M059J (cell line): ENCODE measurements around the gene COL4A3. TPM values are rescaled to one million over a fixed set of nuclear protein-coding genes. Genes with fewer than 3 reads are reported as not detected.
A peak's percentile ranks its signal among the peaks of the same experiment; 100 is the strongest.

Experiments used
- DNase-seq: peaks from one replicate; pipeline ENCODE4 v3.0.0-alpha.2; 2012; ENCODE audit warnings: low read depth
- total RNA-seq: library from RNA; depleted of rRNA; stranded (reverse); fragments of >200 nt; shearing (Covaris generic); gene quantifications from 2 replicates; pipeline ENCODE4 v1.2.3, GENCODE V29; 2014; rRNA removed

COL4A3 gene
- 0.02 and 0.47 TPM in 2 replicates for total RNA-seq

GRCh38 chr2:227163998-227164762 lies at the start of gene COL4A3, which contains the start of gene COL4A4:
TSS of gene COL4A3 (plus strand) at chr2:227164624. CDS start at chr2:227164727, 103 bp downstream.
TSS of gene COL4A4 (minus strand) at chr2:227164205. CDS start at chr2:227147483, 16,722 bp downstream.
- peak; percentile 35 for DNase-seq

GRCh38 chr2:227115761-227116160 lies 48.7 kb upstream of the COL4A3 start:
- no peak for DNase-seq

GRCh38 chr2:227117027-227117426 lies 47.4 kb upstream of the COL4A3 start:
- DNase-seq, result no peak

GRCh38 chr2:227117852-227118251 lies 46.6 kb upstream of the COL4A3 start:
- no peak for DNase-seq

- DNase-seq, result no peak
Observed at GRCh38 chr2:227118353-227118752, 46.1 kb upstream of the COL4A3 start.

DNA sequence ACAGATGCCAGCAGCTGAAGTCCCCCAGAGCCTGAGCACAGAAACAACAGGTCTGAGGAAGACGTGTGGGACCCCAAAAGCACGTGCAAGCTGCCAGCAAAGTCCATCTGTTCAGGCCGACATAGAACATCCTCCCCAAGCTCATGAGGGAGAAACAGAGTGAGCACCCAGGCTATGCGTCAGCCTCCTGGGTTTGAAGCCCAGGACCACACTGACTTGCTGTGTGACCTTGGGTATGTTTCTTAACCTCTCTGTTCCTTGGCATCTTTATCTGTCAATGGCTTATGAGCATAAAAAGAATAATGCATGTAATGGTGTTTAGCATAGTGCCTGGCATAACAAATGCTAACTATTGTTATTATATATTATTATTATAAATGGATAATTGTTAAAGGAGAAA lies 40.7 kb upstream of the COL4A3 start:
- no peak for DNase-seq

DNA sequence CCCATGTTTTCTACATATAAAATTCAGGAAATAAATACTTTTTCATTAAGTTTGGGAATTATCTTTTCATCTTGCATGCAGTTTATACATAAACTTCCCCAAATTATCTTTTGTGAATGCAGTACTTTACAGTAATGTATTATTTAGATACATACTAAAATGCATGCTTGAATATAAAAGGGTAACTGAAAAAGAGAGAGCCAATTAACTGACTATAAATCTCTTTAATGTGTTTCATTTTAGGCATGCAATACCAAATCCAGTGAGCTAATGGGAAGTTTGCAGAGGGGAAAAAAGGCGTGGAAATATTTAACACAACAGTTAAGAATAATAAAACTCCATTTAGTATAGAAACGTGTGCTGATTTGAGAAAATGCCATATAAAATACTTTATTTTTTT lies 39.6 kb upstream of the COL4A3 start:
- DNase-seq, result no peak

GRCh38 chr2:227125506-227125905 lies 38.9 kb upstream of the COL4A3 start:
- peak; percentile 9 for DNase-seq

GRCh38 chr2:227127201-227127600 lies 37.2 kb upstream of the COL4A3 start:
- no peak for DNase-seq

DNA sequence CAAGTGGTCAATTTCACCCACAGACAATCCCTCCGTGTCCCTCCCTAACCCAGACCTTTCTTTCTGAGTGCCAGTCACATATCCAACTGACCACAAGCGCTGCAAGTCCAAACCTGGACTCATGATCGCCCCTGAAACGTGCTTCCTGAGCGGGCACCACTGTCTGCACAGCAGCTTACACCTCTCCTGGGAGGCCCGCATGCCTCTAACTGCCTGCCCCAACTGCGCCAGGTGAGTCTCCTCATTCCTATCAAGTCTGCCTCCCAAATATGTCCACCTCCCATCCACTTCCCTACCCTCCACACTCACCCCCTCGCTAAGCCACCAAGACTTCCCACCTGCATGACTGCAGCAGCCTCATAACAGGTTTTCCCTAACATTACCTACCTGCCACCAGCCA lies 33.8 kb upstream of the COL4A3 start:
- DNase-seq, result no peak

GRCh38 chr2:227132986-227133385 lies 31.4 kb upstream of the COL4A3 start:
- no peak for DNase-seq

GRCh38 chr2:227134591-227134990 lies 29.8 kb upstream of the COL4A3 start:
- no peak for DNase-seq

DNA sequence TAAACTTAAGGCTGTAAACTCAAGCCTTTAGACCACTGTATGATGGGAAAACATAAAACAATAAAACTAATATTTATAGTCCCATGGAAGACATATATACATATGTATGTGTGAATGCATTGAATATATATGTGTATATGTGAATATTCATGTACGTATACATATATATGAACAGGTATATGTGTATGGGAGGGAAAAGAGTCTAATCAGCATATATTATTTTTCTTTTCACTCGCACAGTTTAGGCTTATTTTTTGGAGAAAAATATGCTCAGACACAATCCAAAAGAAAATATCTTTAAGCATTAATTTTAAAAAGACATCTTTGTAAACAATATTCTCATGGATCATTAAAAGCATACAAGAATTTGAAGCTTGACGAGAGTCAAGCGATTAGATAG lies 23.1 kb upstream of the COL4A3 start:
- DNase-seq, result no peak

DNA sequence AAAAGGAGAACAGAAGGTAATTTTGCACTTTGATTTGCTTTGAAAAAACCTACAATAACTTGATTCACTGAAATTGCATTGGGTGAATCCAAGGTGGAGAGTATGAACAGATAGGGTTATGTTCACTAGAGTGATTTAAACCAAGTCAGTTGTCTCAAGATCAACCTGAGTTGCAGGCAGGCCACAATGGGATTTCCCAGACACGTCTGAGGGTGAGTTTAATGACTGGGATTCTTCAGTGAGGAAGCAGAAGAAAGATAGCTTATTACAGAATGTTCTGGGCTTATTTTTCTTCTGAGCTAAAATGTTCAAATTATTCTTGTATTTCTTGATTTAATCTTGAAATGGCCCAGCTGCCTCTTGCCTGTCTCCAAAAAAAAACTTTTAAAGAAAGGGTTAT lies 20.5 kb upstream of the COL4A3 start:
- DNase-seq, result no peak

- DNase-seq, result no peak
Observed at GRCh38 chr2:227146456-227146855, 18.0 kb upstream of the COL4A3 start.

- DNase-seq, result peak; percentile 18
Observed at GRCh38 chr2:227147023-227147422, 17.4 kb upstream of the COL4A3 start.

- DNase-seq, result no peak
Observed at GRCh38 chr2:227148106-227148505, 16.3 kb upstream of the COL4A3 start.

GRCh38 chr2:227150222-227150936 lies 14.0 kb upstream of the COL4A3 start:
- DNase-seq, result no peak

DNA sequence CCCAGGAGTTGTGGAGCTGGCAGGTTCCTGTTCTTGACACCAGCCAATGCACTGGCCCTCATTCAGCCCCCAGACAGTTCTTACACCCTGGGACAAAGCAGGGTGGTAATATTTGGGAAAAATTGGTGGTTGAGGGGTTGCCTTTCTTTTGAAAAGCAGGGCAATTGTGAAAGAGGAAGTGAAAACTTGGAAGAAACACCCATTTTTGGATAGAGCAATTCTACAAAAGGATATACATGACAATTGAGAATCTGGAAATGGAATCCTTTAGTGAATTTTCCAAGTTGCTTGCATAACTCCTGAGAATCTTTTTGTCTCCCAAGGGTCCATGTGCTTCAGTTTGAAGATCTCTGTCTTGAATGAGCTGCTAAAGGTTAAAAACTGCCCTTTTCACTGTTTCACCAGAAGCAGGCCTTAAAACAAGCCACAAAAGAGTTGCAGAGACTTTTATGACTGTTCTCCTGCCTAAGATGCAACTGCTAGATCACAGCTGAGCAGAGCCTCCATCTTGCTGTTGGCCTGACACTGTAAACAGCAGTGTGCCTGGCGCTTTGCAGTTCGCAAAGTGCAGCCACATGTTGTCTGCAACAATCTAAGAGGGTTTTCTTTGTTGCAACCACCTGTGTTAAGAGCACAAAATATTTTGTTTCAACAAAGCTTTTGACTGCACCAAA lies 12.2 kb upstream of the COL4A3 start:
- DNase-seq, result no peak

DNA sequence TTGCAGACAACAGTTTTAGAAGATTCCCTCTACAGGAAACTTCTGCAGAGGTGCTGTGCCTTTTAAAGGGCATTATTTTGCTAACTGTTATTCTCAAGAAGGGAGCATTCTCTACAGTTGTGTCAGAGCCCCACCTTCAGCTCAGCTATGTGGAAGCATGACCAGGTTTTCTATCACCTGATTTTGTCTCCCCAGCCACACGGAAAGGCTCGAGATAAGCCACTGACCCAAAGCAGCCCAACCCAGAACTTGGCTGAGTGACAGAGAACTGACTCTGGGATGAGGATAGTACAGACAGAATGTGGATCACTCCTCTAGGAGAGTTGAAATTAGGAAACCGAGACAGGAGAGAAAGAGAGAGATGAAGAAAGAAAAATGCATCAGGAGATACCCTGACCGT lies 11.1 kb upstream of the COL4A3 start:
- DNase-seq, result no peak

- no peak for DNase-seq
Observed at GRCh38 chr2:227153758-227154486, 10.5 kb upstream of the COL4A3 start.
